ENCODE measurements around the gene DPH3.

The DPH3 gene

GRCh38 chr3:16249886-16250285 is 14.9 kb downstream of the DPH3 start:
- Histone ChIP-seq H3K9me3 (no peaks in the 10 kb centered on the region), H3K4me1 (peaks cover 0 to 42% (median 2%) of the 10 kb centered on the region in 4 donors), H3K27ac (no peak overlapping the region), H3K4me3 (no peak overlapping the region), H3K27me3 (no peaks in the 10 kb centered on the region), H3K36me3 (no peaks in the 10 kb centered on the region)
- TF ChIP-seq CTCF (IDR thresholded peaks at IDR 0.05), result no peak
- no peak for DNase-seq
- intact Hi-C loops (cut with DNase I; ENCODE audit: low total_unique reads), result loop anchor here (5.0 to 10.0 kb wide), 3 partner anchors 68 to 615 kb away; no protein-coding TSS in a partner anchor

GRCh38 chr3:16249336-16249735 is 15.4 kb downstream of the DPH3 start:
- Histone ChIP-seq H3K27ac (no peak overlapping the region), H3K4me1 (peaks cover 0 to 44% (median 5%) of the 10 kb centered on the region in 4 donors), H3K27me3 (no peaks in the 10 kb centered on the region), H3K9me3 (no peaks in the 10 kb centered on the region), H3K36me3 (no peaks in the 10 kb centered on the region), H3K4me3 (no peak overlapping the region)
- no peak for DNase-seq
- TF ChIP-seq CTCF (IDR thresholded peaks at IDR 0.05), result no peak
- intact Hi-C loops (cut with DNase I; ENCODE audit: low total_unique reads), result loop anchor here (5.0 to 10.0 kb wide), 3 partner anchors 67 to 615 kb away; no protein-coding TSS in a partner anchor

GRCh38 chr3:16248556-16248955 is 16.2 kb downstream of the DPH3 start:
- intact Hi-C loops (cut with DNase I; ENCODE audit: low total_unique reads), result loop anchor here (5.0 to 10.0 kb wide), 3 partner anchors 66 to 614 kb away; no protein-coding TSS in a partner anchor
- Histone ChIP-seq H3K4me3 (no peak overlapping the region), H3K27me3 (no peaks in the 10 kb centered on the region), H3K9me3 (no peaks in the 10 kb centered on the region), H3K4me1 (peaks cover 0 to 43% (median 8%) of the 10 kb centered on the region in 4 donors), H3K27ac (no peak overlapping the region), H3K36me3 (no peaks in the 10 kb centered on the region)
- no peak for DNase-seq
- TF ChIP-seq CTCF (IDR thresholded peaks at IDR 0.05), result no peak

GRCh38 chr3:16247282-16248061 is 17.3 kb downstream of the DPH3 start:
- Histone ChIP-seq H3K4me1 (peaks cover 0 to 33% (median 6%) of the 10 kb centered on the region in 4 donors), H3K27ac (no peak overlapping the region), H3K27me3 (no peaks in the 10 kb centered on the region), H3K36me3 (no peaks in the 10 kb centered on the region), H3K9me3 (no peaks in the 10 kb centered on the region), H3K4me3 (no peak overlapping the region)
- peak; percentile 83 to 88 for DNase-seq
- intact Hi-C loops (cut with DNase I; ENCODE audit: low total_unique reads), result loop anchor here (5.0 to 10.0 kb wide), 3 partner anchors 65 to 613 kb away; no protein-coding TSS in a partner anchor
- peak; percentile 88 to 94 for TF ChIP-seq CTCF (IDR thresholded peaks at IDR 0.05)

- H3K4me3 ChIP-seq, result no peak overlapping the region
- no peaks in the 10 kb centered on the region for H3K36me3 ChIP-seq
- intact Hi-C loops (cut with DNase I; ENCODE audit: low total_unique reads), result loop anchor here (5.0 to 10.0 kb wide), 3 partner anchors 63 to 611 kb away; no protein-coding TSS in a partner anchor
- no peak for TF ChIP-seq CTCF (IDR thresholded peaks at IDR 0.05)
- no peaks in the 10 kb centered on the region for H3K9me3 ChIP-seq
- H3K27me3 ChIP-seq, result no peaks in the 10 kb centered on the region
- H3K27ac ChIP-seq, result no peak overlapping the region
- H3K4me1 ChIP-seq, result peaks cover 0 to 27% (median 6%) of the 10 kb centered on the region in 4 donors
- no peak for DNase-seq
Observed at GRCh38 chr3:16245609-16246008, 19.1 kb downstream of the DPH3 start.

Data from tibial artery (tissue), 4 donors.